PFSK-1 (cell line): ENCODE measurements around the gene FOSB.

Source experiments
- FOXP2 ChIP-seq: optimal IDR thresholded peaks from 2 replicates; pipeline ENCODE3; 2011; ENCODE audit warnings: borderline replicate concordance, control low read depth, inconsistent platforms; ENCODE audit not compliant: insufficient read depth; ENCODE audit errors: extremely low read length, extremely low read depth
- POLR2AphosphoS5 ChIP-seq: IDR thresholded peaks from 2 replicates; pipeline ENCODE4 v1.6.1; 2012; ENCODE audit warnings: low read depth, mild to moderate bottlenecking, control low read depth, low read length, moderate library complexity
- REST ChIP-seq, 2 experiments: IDR thresholded peaks; 2 replicates each; pipeline versions ENCODE4 v1.6.1 to v1.8.0; 2011 to 2012; ENCODE audit warnings: low read depth in 2 of 2, low read length in 2 of 2, control low read depth in 1 of 2, inconsistent platforms in 1 of 2, mild to moderate bottlenecking in 1 of 2, moderate library complexity in 1 of 2; ENCODE audit not compliant: insufficient read depth in 1 of 2
- SIN3A ChIP-seq: IDR thresholded peaks from 2 replicates; pipeline ENCODE4 v1.6.1; 2012; ENCODE audit warnings: mild to moderate bottlenecking, low read length, moderate library complexity, borderline replicate concordance; ENCODE audit not compliant: insufficient read depth
- TAF1 ChIP-seq: IDR thresholded peaks from 2 replicates; pipeline ENCODE4 v1.6.1; 2012; ENCODE audit warnings: low read length, control low read depth, borderline replicate concordance; ENCODE audit not compliant: insufficient read depth

The FOSB gene

GRCh38 chr19:45495178-45495577 is 27.4 kb downstream of the FOSB start:
- TF ChIP-seq FOXP2 (no peak), POLR2AphosphoS5 (no peak), SIN3A (no peak), TAF1 (no peak), REST (IDR thresholded peaks at IDR 0.05; ENCODE audit: insufficient read depth in 1 of 2, low read depth in 2 of 2, low read length in 2 of 2) (no peak)

- TF ChIP-seq FOXP2: peak; percentile 75
- peak; percentile 96 to 98 for TF ChIP-seq REST (IDR thresholded peaks at IDR 0.05; ENCODE audit: insufficient read depth in 1 of 2, low read depth in 2 of 2, low read length in 2 of 2)
- no peak for TF ChIP-seq POLR2AphosphoS5
- TF ChIP-seq TAF1: no peak
- peak; percentile 93; the same call in 1 of the 2 replicates for TF ChIP-seq SIN3A
Observed at GRCh38 chr19:45496349-45496953, 28.7 kb downstream of the FOSB start.

GRCh38 chr19:45497791-45498190 is 30.0 kb downstream of the FOSB start:
- TF ChIP-seq SIN3A: no peak
- TF ChIP-seq FOXP2: no peak
- no peak for TF ChIP-seq TAF1
- no peak for TF ChIP-seq POLR2AphosphoS5
- TF ChIP-seq REST (IDR thresholded peaks at IDR 0.05; ENCODE audit: insufficient read depth in 1 of 2, low read depth in 2 of 2, low read length in 2 of 2): no peak

- TF ChIP-seq REST (IDR thresholded peaks at IDR 0.05; ENCODE audit: insufficient read depth in 1 of 2, low read depth in 2 of 2, low read length in 2 of 2) (no peak), SIN3A (no peak), FOXP2 (no peak), POLR2AphosphoS5 (no peak), TAF1 (no peak)
Observed at GRCh38 chr19:45498411-45499195, 30.8 kb downstream of the FOSB start, which contains the start of gene PPM1N. Gene PPM1N (plus strand): TSS chr19:45498443. CDS start chr19:45498473, 30 bp downstream.
